Esophagus muscularis mucosa (tissue), 4 donors: ENCODE measurements around the gene FANCE. TPM values are rescaled to one million over a fixed set of nuclear protein-coding genes. Genes with fewer than 3 reads are reported as not detected.

Source experiments
- DNase-seq: peaks from one replicate; pipeline ENCODE4 v3.0.0-alpha.2; 2017; ENCODE audit errors: extremely low spot score
- H3K27ac ChIP-seq, 4 donors: fragments of 200-600 bp; sonication (generic); replicated peaks in 1 of 4; 1 replicate in 3 of 4; 2 replicates in 1 of 4; pipeline ENCODE4 v1.5.1; 2016 to 2019; ENCODE audit warnings: mild to moderate bottlenecking in 1 of 4
- H3K27me3 ChIP-seq, 4 donors: fragments of 200-600 bp; sonication (generic); one replicate each; pipeline versions ENCODE4 v1.5.1 to v1.6.0; 2016 to 2019
- H3K36me3 ChIP-seq, 4 donors: fragments of 200-600 bp; sonication (generic); one replicate each; pipeline ENCODE4 v1.5.1; 2016 to 2019
- H3K4me1 ChIP-seq, 4 donors: fragments of 200-600 bp; sonication (generic); one replicate each; pipeline ENCODE4 v1.5.1; 2016 to 2019
- H3K4me3 ChIP-seq, 4 donors: fragments of 200-600 bp; sonication (generic); 1 replicate in 2 of 4; 2 replicates in 2 of 4; pipeline ENCODE4 v1.5.1; 2016 to 2019; ENCODE audit warnings: mild to moderate bottlenecking in 4 of 4, moderate library complexity in 1 of 4
- H3K9me3 ChIP-seq, 4 donors: fragments of 200-600 bp; sonication (generic); 1 replicate in 3 of 4; 2 replicates in 1 of 4; pipeline ENCODE4 v1.5.1; 2016 to 2019
- EP300 ChIP-seq: sonication (generic); formaldehyde crosslinking; IDR thresholded peaks from one replicate; pipeline ENCODE4 v1.6.1; 2017; ENCODE audit warnings: antibody characterized with exemption
- POLR2A ChIP-seq: fragments of 450-650 bp; IDR thresholded peaks from one replicate; pipeline ENCODE4 v1.6.1; 2017; ENCODE audit warnings: antibody characterized with exemption, moderate library complexity, mild to moderate bottlenecking, low read depth
- POLR2AphosphoS5 ChIP-seq, 2 donors: sonication (generic); formaldehyde crosslinking; IDR thresholded peaks; one replicate each; pipeline ENCODE4 v1.6.1; 2017; ENCODE audit warnings: antibody characterized with exemption in 2 of 2
- WGBS: methylation state at CpG from one replicate; pipeline ENCODE4 v1.1.5; 2018; 5-methylcytosine and 5-hydroxymethylcytosine counted together
- intact Hi-C: fragments of 100-400 bp; cut with DNase I; formaldehyde crosslinking; loops from one replicate; pipeline ENCODE4 v1.15.1; 2023
- total RNA-seq, 4 donors: library from RNA; depleted of rRNA; stranded (reverse); fragments of >200 nt; gene quantifications; one replicate each; pipeline versions ENCODE4 v1.1.0 to v1.2.1, GENCODE V29; 2016
- TF ChIP-seq, protein P1 (sequence below), 3 experiments: fragments of 200-600 bp in 2 of 3; fragments of 450-650 bp in 1 of 3; sonication (generic) in 2 of 3; IDR thresholded peaks; one replicate each; pipeline ENCODE4 v1.5.1; 2017 to 2019; ENCODE audit warnings: antibody characterized with exemption in 3 of 3, mild to moderate bottlenecking in 2 of 3, moderate library complexity in 1 of 3

FANCE gene
- total RNA-seq, 4 donors from 2014 or later = 1.7 to 6.3 (median 5.0) TPM

DNA sequence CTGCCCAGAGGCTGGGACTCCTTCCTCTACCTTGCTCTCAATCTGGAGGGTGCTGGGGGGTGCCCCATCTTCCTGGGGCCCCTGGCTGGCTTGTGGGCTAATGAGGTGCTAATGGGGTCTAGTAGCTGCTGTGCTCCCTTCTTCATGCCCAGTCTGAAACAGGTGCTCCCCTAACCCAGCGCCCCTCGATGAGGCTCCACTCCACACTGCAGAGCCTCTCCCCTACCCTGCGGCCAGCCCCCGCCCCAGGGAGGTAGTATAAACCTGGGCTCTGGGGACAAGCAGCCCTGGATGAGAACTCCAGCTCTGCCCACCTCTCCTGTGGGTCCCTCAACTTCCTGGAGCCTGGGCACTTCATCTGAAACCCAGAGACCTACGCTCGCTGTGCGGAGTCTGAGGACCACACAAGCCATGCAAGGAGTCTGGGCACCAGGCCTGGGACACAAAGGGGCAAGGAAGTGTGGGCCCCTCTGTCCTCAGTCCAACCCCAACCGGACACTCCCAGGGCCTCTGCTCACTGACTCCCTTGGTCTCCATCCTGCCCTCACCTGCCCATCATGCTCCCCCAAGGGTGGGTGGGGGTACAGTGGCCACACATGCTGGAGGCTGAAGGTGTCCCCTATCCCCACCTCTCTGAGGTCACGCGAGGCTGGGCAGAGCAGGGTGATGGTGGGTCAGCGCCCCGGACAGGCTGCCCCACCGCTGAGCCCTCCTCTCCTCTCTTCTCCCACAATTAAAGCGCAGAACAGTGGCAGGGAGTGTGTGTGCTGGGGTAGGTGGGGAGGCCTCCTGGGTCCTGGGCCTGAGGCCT, 22.2 kb downstream of the FANCE start:
- no peaks in the 10 kb centered on the region for H3K27me3 ChIP-seq
- no peak for DNase-seq
- no peak overlapping the region for H3K4me3 ChIP-seq
- peak overlapping the region in 3 of 4 donors; percentile 24 to 91 (median 38) for H3K27ac ChIP-seq
- peaks cover 12 to 55% (median 41%) of the 10 kb centered on the region in 4 donors for H3K4me1 ChIP-seq
- H3K9me3 ChIP-seq = no peaks in the 10 kb centered on the region
- WGBS = 97% methylated on average over 5 of the region's 14 CpGs
- peaks cover 12 to 97% (median 91%) of the 10 kb centered on the region in 4 donors for H3K36me3 ChIP-seq
- intact Hi-C loops = no loop called here
- TF ChIP-seq POLR2AphosphoS5 (IDR thresholded peaks at IDR 0.05) (no peak), POLR2A (no peak), EP300 (no peak)
- TF ChIP-seq, protein P1, sequence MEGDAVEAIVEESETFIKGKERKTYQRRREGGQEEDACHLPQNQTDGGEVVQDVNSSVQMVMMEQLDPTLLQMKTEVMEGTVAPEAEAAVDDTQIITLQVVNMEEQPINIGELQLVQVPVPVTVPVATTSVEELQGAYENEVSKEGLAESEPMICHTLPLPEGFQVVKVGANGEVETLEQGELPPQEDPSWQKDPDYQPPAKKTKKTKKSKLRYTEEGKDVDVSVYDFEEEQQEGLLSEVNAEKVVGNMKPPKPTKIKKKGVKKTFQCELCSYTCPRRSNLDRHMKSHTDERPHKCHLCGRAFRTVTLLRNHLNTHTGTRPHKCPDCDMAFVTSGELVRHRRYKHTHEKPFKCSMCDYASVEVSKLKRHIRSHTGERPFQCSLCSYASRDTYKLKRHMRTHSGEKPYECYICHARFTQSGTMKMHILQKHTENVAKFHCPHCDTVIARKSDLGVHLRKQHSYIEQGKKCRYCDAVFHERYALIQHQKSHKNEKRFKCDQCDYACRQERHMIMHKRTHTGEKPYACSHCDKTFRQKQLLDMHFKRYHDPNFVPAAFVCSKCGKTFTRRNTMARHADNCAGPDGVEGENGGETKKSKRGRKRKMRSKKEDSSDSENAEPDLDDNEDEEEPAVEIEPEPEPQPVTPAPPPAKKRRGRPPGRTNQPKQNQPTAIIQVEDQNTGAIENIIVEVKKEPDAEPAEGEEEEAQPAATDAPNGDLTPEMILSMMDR (IDR thresholded peaks at IDR 0.05) = no peak

DNA sequence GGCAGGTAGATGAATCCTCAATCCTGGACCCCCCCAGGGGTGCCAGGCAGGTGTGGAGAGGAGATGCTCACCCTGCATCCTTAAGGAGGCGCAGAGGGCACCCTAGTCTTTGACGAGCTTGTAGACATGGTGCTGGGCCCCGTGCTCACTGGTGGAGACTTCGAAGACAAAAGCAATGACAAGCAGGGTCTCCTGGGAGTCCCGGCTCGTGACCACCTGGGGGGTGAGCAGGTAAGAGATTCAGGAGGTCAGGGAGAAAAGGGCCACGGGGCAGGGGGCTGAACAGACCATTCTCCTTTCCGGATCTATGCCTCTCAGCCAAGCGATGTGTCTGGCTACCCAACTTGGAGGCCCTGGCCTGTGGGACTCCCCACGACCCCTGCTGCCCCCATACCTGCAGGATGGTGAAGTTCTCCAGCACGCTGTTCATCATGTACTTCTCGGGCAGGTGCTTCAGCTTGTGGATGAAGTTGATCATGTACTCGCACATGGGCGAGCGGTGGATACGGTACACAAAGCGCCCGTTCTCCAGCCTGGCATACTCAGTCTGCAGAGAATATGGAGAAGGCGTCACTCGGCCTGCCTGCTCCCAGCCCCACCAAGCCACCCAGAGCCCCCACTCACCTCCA, 22.9 kb downstream of the FANCE start:
- TF ChIP-seq POLR2AphosphoS5 (IDR thresholded peaks at IDR 0.05) = no peak
- no peak for TF ChIP-seq POLR2A
- TF ChIP-seq, protein P1 (IDR thresholded peaks at IDR 0.05) = no peak
- no peak for TF ChIP-seq EP300
- H3K36me3 ChIP-seq = peaks cover 12 to 100% (median 93%) of the 10 kb centered on the region in 4 donors
- WGBS = 90% methylated on average over 18 of the region's 20 CpGs
- DNase-seq = no peak
- H3K4me3 ChIP-seq = no peak overlapping the region
- intact Hi-C loops = no loop called here
- H3K27ac ChIP-seq = peak overlapping the region in 2 of 4 donors; percentile 10 to 38
- H3K9me3 ChIP-seq = no peaks in the 10 kb centered on the region
- H3K4me1 ChIP-seq = peaks cover 6 to 47% (median 34%) of the 10 kb centered on the region in 4 donors
- no peaks in the 10 kb centered on the region for H3K27me3 ChIP-seq

DNA sequence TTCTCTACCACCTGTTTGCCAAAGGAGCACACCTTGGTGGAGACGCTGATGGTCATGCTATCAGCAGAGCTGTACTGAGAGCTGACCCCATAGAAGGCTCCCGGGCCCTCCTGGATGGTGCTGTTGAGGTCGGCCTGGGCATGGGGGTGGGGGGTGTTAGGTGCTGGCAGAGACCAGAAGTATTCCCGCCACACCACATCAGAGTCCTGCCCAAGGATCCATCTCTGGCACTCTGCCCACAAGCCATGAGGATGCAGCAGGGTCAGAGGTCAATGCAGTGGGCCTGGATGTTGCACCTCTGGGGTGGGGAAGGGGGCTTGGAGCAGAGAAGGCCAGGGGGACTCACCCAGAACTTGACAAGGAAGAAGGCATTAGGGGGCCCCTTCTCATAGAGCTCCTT, 23.4 kb downstream of the FANCE start:
- no peak for DNase-seq
- no peak for TF ChIP-seq EP300
- no peak for TF ChIP-seq POLR2A
- TF ChIP-seq, protein P1 (IDR thresholded peaks at IDR 0.05) = no peak
- intact Hi-C loops = no loop called here
- WGBS = no CpG with 5 or more reads among the region's 4 CpGs
- Histone ChIP-seq H3K27me3 (no peaks in the 10 kb centered on the region), H3K9me3 (no peaks in the 10 kb centered on the region), H3K27ac (no peak overlapping the region), H3K36me3 (peaks cover 12 to 100% (median 92%) of the 10 kb centered on the region in 4 donors), H3K4me1 (peaks cover under 1 to 42% (median 28%) of the 10 kb centered on the region in 4 donors), H3K4me3 (no peak overlapping the region)

DNA sequence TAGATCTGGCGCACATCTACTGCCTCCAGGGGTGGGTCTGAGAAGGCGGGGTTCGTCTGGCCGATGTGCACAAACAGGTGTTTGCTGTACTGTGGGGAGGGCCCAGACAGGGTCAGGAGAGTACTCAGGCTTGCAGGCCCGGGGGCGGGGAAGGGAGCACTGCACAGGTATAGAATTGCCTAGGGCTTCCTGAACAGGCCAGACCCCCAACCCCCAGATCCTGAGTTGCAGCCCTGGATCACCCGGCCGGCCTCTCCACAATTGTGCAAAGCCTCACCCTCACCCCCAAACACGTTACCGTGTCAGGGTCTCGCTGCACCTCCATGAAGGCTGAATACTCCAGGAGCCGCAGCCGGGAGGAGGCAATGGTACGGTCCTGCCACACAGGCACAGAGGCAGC, 23.9 kb downstream of the FANCE start:
- no peaks in the 10 kb centered on the region for H3K27me3 ChIP-seq
- DNase-seq = no peak
- H3K36me3 ChIP-seq = peaks cover 12 to 100% (median 89%) of the 10 kb centered on the region in 4 donors
- WGBS = 83% methylated on average over 11 of the region's 14 CpGs
- intact Hi-C loops = no loop called here
- peaks cover 0 to 38% (median 25%) of the 10 kb centered on the region in 4 donors for H3K4me1 ChIP-seq
- TF ChIP-seq POLR2A (no peak), EP300 (no peak), POLR2AphosphoS5 (IDR thresholded peaks at IDR 0.05) (no peak)
- TF ChIP-seq, protein P1 (IDR thresholded peaks at IDR 0.05) = no peak
- H3K27ac ChIP-seq = no peak overlapping the region
- H3K9me3 ChIP-seq = no peaks in the 10 kb centered on the region
- H3K4me3 ChIP-seq = no peak overlapping the region
